Measurements from ENCODE around the gene ZBTB6.
A peak's percentile ranks its signal among the peaks of the same experiment; 100 is the strongest.

ZBTB6 gene

GRCh38 chr9:122912964-122913673 is at the start of gene ZBTB6:
ZBTB6 (minus strand) TSS chr9:122913323; CDS start chr9:122912072, 1,251 bp downstream.
- H4K20me1 ChIP-seq (ENCODE audit: control insufficient read depth, insufficient read depth, low read depth, low read length): no peaks in the 10 kb centered on the region
- no peak for TF ChIP-seq EZH2phosphoT487 (IDR thresholded peaks at IDR 0.05; ENCODE audit: borderline replicate concordance, low read length)
- no peak for TF ChIP-seq CTCF (IDR thresholded peaks at IDR 0.05; ENCODE audit: low read depth, low read length, poor library complexity, severe bottlenecking)
- H3K36me3 ChIP-seq (ENCODE audit: control insufficient read depth, low read length): peaks cover 34% of the 10 kb centered on the region
- H3K4me1 ChIP-seq (ENCODE audit: control insufficient read depth, low read length): peaks cover 18% of the 10 kb centered on the region
- peak within 1 kb of the TSS; percentile 88 for H3K4me3 ChIP-seq (ENCODE audit: low read length)
- H3K27ac ChIP-seq (ENCODE audit: low read depth, low read length): peak within 1 kb of the TSS; percentile 83
- no peaks in the 10 kb centered on the region for H3K27me3 ChIP-seq (ENCODE audit: control insufficient read depth, low read length)
- H3K4me2 ChIP-seq (ENCODE audit: low read length): peak within 1 kb of the TSS; percentile 68
- no peaks in the 10 kb centered on the region for H3K9me3 ChIP-seq (ENCODE audit: control insufficient read depth, insufficient read depth, low read length)
- H3F3A ChIP-seq (ENCODE audit: control insufficient read depth, insufficient read depth): peaks cover 54% of the 10 kb centered on the region
- H3K79me2 ChIP-seq (ENCODE audit: control insufficient read depth, low read length): peaks cover 43% of the 10 kb centered on the region
- H3K9me2 ChIP-seq (replicated peaks; ENCODE audit: control insufficient read depth, low read length): no peaks in the 10 kb centered on the region

GRCh38 chr9:122961139-122961538 is 48.0 kb upstream of the ZBTB6 start:
- Histone ChIP-seq H3K36me3 (ENCODE audit: control insufficient read depth, low read length) (peaks cover 17% of the 10 kb centered on the region), H3K4me2 (ENCODE audit: low read length) (no peak overlapping the region), H3K27me3 (ENCODE audit: control insufficient read depth, low read length) (no peaks in the 10 kb centered on the region), H3K4me1 (ENCODE audit: control insufficient read depth, low read length) (no peaks in the 10 kb centered on the region), H3K27ac (ENCODE audit: low read depth, low read length) (no peak overlapping the region), H3K4me3 (ENCODE audit: low read length) (no peak overlapping the region), H3K9me3 (ENCODE audit: control insufficient read depth, insufficient read depth, low read length) (no peaks in the 10 kb centered on the region), H3F3A (ENCODE audit: control insufficient read depth, insufficient read depth) (no peaks in the 10 kb centered on the region), H4K20me1 (ENCODE audit: control insufficient read depth, insufficient read depth, low read depth, low read length) (no peaks in the 10 kb centered on the region), H3K9me2 (replicated peaks; ENCODE audit: control insufficient read depth, low read length) (no peaks in the 10 kb centered on the region), H3K79me2 (ENCODE audit: control insufficient read depth, low read length) (peaks cover 8% of the 10 kb centered on the region)
- TF ChIP-seq CTCF (IDR thresholded peaks at IDR 0.05; ENCODE audit: low read depth, low read length, poor library complexity, severe bottlenecking) (no peak), EZH2phosphoT487 (IDR thresholded peaks at IDR 0.05; ENCODE audit: borderline replicate concordance, low read length) (no peak)

- H3K9me2 ChIP-seq (replicated peaks; ENCODE audit: control insufficient read depth, low read length): no peaks in the 10 kb centered on the region
- no peaks in the 10 kb centered on the region for H3K4me1 ChIP-seq (ENCODE audit: control insufficient read depth, low read length)
- TF ChIP-seq CTCF (IDR thresholded peaks at IDR 0.05; ENCODE audit: low read depth, low read length, poor library complexity, severe bottlenecking) (no peak), EZH2phosphoT487 (IDR thresholded peaks at IDR 0.05; ENCODE audit: borderline replicate concordance, low read length) (no peak)
- no peaks in the 10 kb centered on the region for H3K27me3 ChIP-seq (ENCODE audit: control insufficient read depth, low read length)
- peaks cover 55% of the 10 kb centered on the region for H3K79me2 ChIP-seq (ENCODE audit: control insufficient read depth, low read length)
- H3K36me3 ChIP-seq (ENCODE audit: control insufficient read depth, low read length): peaks cover 17% of the 10 kb centered on the region
- no peaks in the 10 kb centered on the region for H4K20me1 ChIP-seq (ENCODE audit: control insufficient read depth, insufficient read depth, low read depth, low read length)
- no peak overlapping the region for H3K27ac ChIP-seq (ENCODE audit: low read depth, low read length)
- no peaks in the 10 kb centered on the region for H3K9me3 ChIP-seq (ENCODE audit: control insufficient read depth, insufficient read depth, low read length)
- H3F3A ChIP-seq (ENCODE audit: control insufficient read depth, insufficient read depth): no peaks in the 10 kb centered on the region; the same call in 1 of the 2 replicates
- H3K4me2 ChIP-seq (ENCODE audit: low read length): no peak overlapping the region
- no peak overlapping the region for H3K4me3 ChIP-seq (ENCODE audit: low read length)
Measured at GRCh38 chr9:122955961-122956360, 42.8 kb upstream of the ZBTB6 start.
